Cardiac fibroblast (primary cell): Measurements from ENCODE around the gene FAM20C.

Source experiments
- DNase-seq, 2 donors: peaks; one replicate each; pipeline versions ENCODE4 v3.0.0 to v3.0.0-alpha.2; 2010; ENCODE audit warnings: low read depth in 2 of 2
- H3K4me3 ChIP-seq, 2 donors: replicated peaks in 1 of 2; 1 replicate in 1 of 2; 2 replicates in 1 of 2; pipeline ENCODE4 v1.5.1; 2011; ENCODE audit warnings: low read depth in 2 of 2, low read length in 2 of 2, mild to moderate bottlenecking in 2 of 2, moderate library complexity in 1 of 2
- CTCF ChIP-seq: IDR thresholded peaks from one replicate; pipeline ENCODE4 v1.5.1; 2011; ENCODE audit warnings: low read depth, mild to moderate bottlenecking, low read length, inconsistent platforms

FAM20C gene

GRCh38 chr7:164882-165660, 27.3 kb upstream of the FAM20C start:
- no peak overlapping the region for H3K4me3 ChIP-seq
- no peak for DNase-seq
- TF ChIP-seq CTCF = no peak

GRCh38 chr7:165661-166337, 26.6 kb upstream of the FAM20C start:
- no peak for DNase-seq
- H3K4me3 ChIP-seq = no peak overlapping the region
- TF ChIP-seq CTCF = no peak

- no peak for TF ChIP-seq CTCF
- DNase-seq = peak in 1 of 2 donors; percentile 31
- no peak overlapping the region for H3K4me3 ChIP-seq
Measured at GRCh38 chr7:166338-167060, 25.9 kb upstream of the FAM20C start.

GRCh38 chr7:167090-167855, 25.1 kb upstream of the FAM20C start:
- no peak for DNase-seq
- TF ChIP-seq CTCF = no peak
- H3K4me3 ChIP-seq = no peak overlapping the region

GRCh38 chr7:167976-168791, 24.2 kb upstream of the FAM20C start:
- DNase-seq = no peak
- no peak for TF ChIP-seq CTCF
- no peak overlapping the region for H3K4me3 ChIP-seq
